GM23338 (cell line): Measurements from ENCODE around the gene TTLL5. TPM values are rescaled to one million over a fixed set of nuclear protein-coding genes. Genes with fewer than 3 reads are reported as not detected.
"Not testable (repeated sequence)": the region's sequence is repeated elsewhere in the genome, so short reads cannot be mapped to it uniquely, and the experiment has no call there.

ENCODE experiments used
- ATAC-seq: fragments of 200-7000 bp; cut with Tn5 transposase; 3 replicates; pipeline ENCODE4 v1.9.1; 2020
- DNase-seq: peaks from one replicate; pipeline ENCODE4 v3.0.0-alpha.2; 2015; ENCODE audit warnings: low spot score
- H2AFZ ChIP-seq: fragments of 200-600 bp; sonication (generic); 2 replicates; pipeline ENCODE4 v1.8.0; 2016; ENCODE audit warnings: antibody characterized with exemption, mild to moderate bottlenecking, moderate library complexity
- H3F3A ChIP-seq: fragments of 200-600 bp; sonication (generic); replicated peaks from 2 replicates; pipeline ENCODE4 v1.8.0; 2017; ENCODE audit warnings: antibody characterized with exemption, mixed run types, low read depth
- H3K27ac ChIP-seq: fragments of 200-600 bp; sonication (generic); 2 replicates; pipeline ENCODE4 v1.6.1; 2016; ENCODE audit warnings: low read depth
- H3K27me3 ChIP-seq: fragments of 200-600 bp; sonication (generic); 2 replicates; pipeline ENCODE4 v1.8.0; 2016; ENCODE audit warnings: mild to moderate bottlenecking, mixed run types, moderate library complexity; ENCODE audit not compliant: insufficient read depth
- H3K36me3 ChIP-seq: fragments of 200-600 bp; sonication (generic); 2 replicates; pipeline ENCODE4 v1.8.0; 2016; ENCODE audit warnings: mild to moderate bottlenecking; ENCODE audit not compliant: insufficient read depth
- H3K4me1 ChIP-seq: fragments of 200-600 bp; sonication (generic); 2 replicates; pipeline ENCODE4 v1.8.0; 2016; ENCODE audit warnings: mild to moderate bottlenecking, moderate library complexity; ENCODE audit not compliant: insufficient read depth
- H3K4me2 ChIP-seq: fragments of 200-600 bp; sonication (generic); 2 replicates; pipeline ENCODE4 v1.7.1; 2017; ENCODE audit warnings: mixed run types
- H3K4me3 ChIP-seq: fragments of 200-600 bp; sonication (generic); 2 replicates; pipeline ENCODE4 v1.6.1; 2016; ENCODE audit warnings: mixed run types
- H3K79me2 ChIP-seq: fragments of 200-600 bp; sonication (generic); replicated peaks from 2 replicates; pipeline ENCODE4 v1.8.0; 2017; ENCODE audit warnings: mild to moderate bottlenecking; ENCODE audit not compliant: insufficient read depth
- H3K9me2 ChIP-seq: fragments of 200-600 bp; sonication (generic); 2 replicates; pipeline ENCODE4 v1.8.0; 2017; ENCODE audit not compliant: insufficient read depth
- H4K20me1 ChIP-seq: fragments of 200-600 bp; sonication (generic); replicated peaks from 2 replicates; pipeline ENCODE4 v1.8.0; 2017; ENCODE audit warnings: mild to moderate bottlenecking; ENCODE audit not compliant: insufficient read depth
- H3K27ac Mint-ChIP-seq: 2 replicates; pipeline ENCODE4 v1.8.0; 2020; ENCODE audit warnings: inconsistent platforms, mild to moderate bottlenecking, moderate library complexity, mixed read lengths
- H3K27me3 Mint-ChIP-seq: 3 replicates; pipeline ENCODE4 v1.8.0; 2022; ENCODE audit warnings: low read depth, mild to moderate bottlenecking, moderate library complexity, mixed read lengths, inconsistent platforms; ENCODE audit not compliant: insufficient read depth, poor library complexity
- H3K36me3 Mint-ChIP-seq: 3 replicates; pipeline ENCODE4 v1.8.0; 2021; ENCODE audit warnings: low read depth, mild to moderate bottlenecking, inconsistent platforms, moderate library complexity, mixed read lengths
- H3K4me1 Mint-ChIP-seq: 3 replicates; pipeline ENCODE4 v1.8.0; 2020; ENCODE audit warnings: mild to moderate bottlenecking, inconsistent platforms, mixed read lengths
- H3K4me3 Mint-ChIP-seq: 3 replicates; pipeline ENCODE4 v1.8.0; 2021; ENCODE audit warnings: moderate library complexity, mild to moderate bottlenecking, inconsistent platforms, mixed read lengths
- H3K9me3 Mint-ChIP-seq: 3 replicates; pipeline ENCODE4 v1.8.0; 2020; ENCODE audit warnings: moderate library complexity, mild to moderate bottlenecking, inconsistent platforms, mixed read lengths
- CTCF ChIP-seq, 2 experiments: fragments of 200-600 bp in 1 of 2; sonication (generic) in 1 of 2; conservative IDR thresholded peaks; 2 replicates each; pipeline versions ENCODE4 v1.5.1 to v1.6.1; 2016 to 2017; ENCODE audit warnings: antibody characterized with exemption in 2 of 2, low read depth in 2 of 2, mild to moderate bottlenecking in 2 of 2, moderate library complexity in 1 of 2
- POLR2AphosphoS5 ChIP-seq: IDR thresholded peaks from 2 replicates; pipeline ENCODE4 v1.6.1; 2016; ENCODE audit warnings: antibody characterized with exemption, low read depth
- polyA plus RNA-seq: library from polyadenylated mRNA; unstranded; fragments of >200 nt; fragmentation: Nextera tagmentation; extraction: Ambion mirVana; gene quantifications from 2 replicates; pipeline ENCODE4 v1.2.1, GENCODE V29; 2016
- total RNA-seq: library from RNA; depleted of rRNA; stranded (reverse); fragments of >200 nt; shearing (Covaris generic); gene quantifications from 2 replicates; pipeline ENCODE4 v1.2.3, GENCODE V29; 2014

Gene TTLL5
- total and polyA plus RNA-seq, 2 experiments from 2014 or later, result 33.5 to 35.4 TPM

DNA sequence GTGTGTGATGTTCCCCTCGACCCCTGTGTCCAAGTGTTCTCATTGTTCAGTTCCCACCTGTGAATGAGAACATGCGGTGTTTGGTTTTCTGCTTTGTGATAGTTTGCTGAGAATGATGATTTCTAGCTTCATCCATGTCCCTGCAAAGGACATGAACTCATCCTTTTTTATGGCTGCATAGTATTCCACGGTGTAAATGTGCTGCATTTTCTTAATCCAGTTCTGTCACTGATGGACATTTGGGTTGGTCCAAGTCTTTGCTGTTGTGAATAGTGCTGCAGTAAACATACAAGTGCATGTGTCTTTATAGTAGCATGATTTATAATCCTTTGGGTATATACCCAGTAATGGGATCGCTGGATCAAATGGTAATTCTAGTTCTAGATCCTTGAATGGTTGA, 259.4 kb downstream of the TTLL5 start:
- H3K79me2 ChIP-seq, DNase-seq, H3K27ac ChIP-seq, H3K27me3 ChIP-seq, H3K27ac Mint-ChIP-seq, H3K36me3 ChIP-seq, H3F3A ChIP-seq, H2AFZ ChIP-seq, H4K20me1 ChIP-seq, H3K4me2 ChIP-seq, H3K4me3 Mint-ChIP-seq, H3K4me3 ChIP-seq, H3K9me2 ChIP-seq, ATAC-seq, H3K27me3 Mint-ChIP-seq: not testable (repeated sequence)
- Mint-ChIP-seq H3K36me3 (peaks cover 20% of the 10 kb centered on the region), H3K4me1 (peaks cover 18% of the 10 kb centered on the region), H3K9me3 (peaks cover 13% of the 10 kb centered on the region; the same call in 2 of the 3 replicates)
- H3K4me1 ChIP-seq, result 0 out of 2 replicates have a peak, but pooled peaks cover 12% of the 10 kb centered on the region

DNA sequence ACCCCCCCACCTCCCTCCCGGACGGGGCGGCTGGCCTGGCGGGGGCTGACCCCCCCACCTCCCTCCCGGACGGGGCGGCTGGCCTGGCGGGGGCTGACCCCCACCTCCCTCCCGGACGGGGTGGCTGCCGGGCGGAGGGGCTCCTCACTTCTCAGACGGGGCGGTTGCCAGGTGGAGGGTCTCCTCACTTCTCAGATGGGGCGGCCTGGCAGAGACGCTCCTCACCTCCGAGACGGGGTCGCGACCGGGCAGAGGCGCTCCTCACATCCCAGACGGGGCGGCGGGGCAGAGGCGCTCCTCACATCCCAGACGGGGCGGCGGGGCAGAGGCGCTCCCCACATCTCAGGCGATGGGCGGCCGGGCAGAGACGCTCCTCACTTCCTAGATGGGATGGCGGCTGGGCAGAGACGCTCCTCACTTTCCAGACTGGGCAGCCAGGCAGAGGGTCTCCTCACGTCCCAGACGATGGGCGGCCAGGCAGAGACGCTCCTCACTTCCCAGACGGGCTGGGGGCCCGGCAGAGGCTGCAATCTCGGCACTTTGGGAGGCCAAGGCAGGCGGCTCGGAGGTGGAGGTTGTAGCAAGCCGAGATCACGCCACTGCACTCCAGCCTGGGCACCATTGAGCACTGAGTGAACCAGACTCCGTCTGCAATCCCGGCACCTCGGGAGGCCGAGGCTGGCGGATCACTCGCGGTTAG, 264.2 kb downstream of the TTLL5 start:
- not testable (repeated sequence) for H3K4me3 ChIP-seq, H3K27ac Mint-ChIP-seq, ATAC-seq, H3K27me3 Mint-ChIP-seq, H3F3A ChIP-seq, H3K4me1 ChIP-seq, H3K36me3 ChIP-seq, H3K4me3 Mint-ChIP-seq, H3K79me2 ChIP-seq, H3K9me2 ChIP-seq, H4K20me1 ChIP-seq, H3K4me1 Mint-ChIP-seq, H3K4me2 ChIP-seq, DNase-seq, H3K27ac ChIP-seq, H3K27me3 ChIP-seq, H2AFZ ChIP-seq
- H3K36me3 Mint-ChIP-seq, result peaks cover 18% of the 10 kb centered on the region
- peaks cover 14% of the 10 kb centered on the region; the same call in 2 of the 3 replicates for H3K9me3 Mint-ChIP-seq

DNA sequence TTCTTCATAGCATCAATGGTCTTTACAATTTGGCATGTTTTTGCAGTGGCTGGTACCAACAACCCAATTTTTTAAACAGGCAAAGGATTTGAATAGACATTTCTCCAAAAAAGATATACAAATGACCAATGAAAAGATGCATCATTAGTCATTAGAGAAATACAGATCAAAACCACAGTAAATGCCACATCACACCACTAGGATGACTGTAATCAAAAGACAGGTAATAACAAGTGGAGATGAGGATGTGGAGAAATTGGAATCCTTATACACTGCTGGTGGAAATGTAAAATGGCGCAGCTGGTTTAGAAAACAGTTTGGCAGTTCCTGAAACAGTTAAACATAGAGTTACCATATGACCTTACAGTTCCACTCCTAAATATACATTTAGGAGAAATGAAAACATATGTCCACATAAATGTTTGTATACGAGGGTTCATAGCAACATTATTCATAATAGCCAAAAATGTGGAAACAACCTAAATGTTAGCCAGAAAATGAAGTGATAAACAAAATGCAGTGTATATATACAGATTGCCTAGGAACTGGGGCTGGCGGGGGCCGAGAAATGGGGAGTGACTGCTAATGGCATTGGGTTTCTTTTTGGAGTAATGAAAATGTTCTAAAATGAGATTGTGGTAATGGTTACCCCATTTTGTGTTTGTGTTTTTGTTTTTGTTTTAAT, 265.5 kb downstream of the TTLL5 start:
- H3K27ac ChIP-seq, result no peak overlapping the region
- H3K4me1 Mint-ChIP-seq, result peaks cover 5% of the 10 kb centered on the region
- H3K4me2 ChIP-seq, result no peak overlapping the region
- TF ChIP-seq CTCF (conservative IDR thresholded peaks at IDR 0.05; ENCODE audit: low read depth in 2 of 2), result peak in 1 of 2 experiments; percentile 23; a peak in 2 of 4 replicates
- TF ChIP-seq POLR2AphosphoS5, result no peak
- peaks cover 10% of the 10 kb centered on the region for H3K36me3 Mint-ChIP-seq
- no peaks in the 10 kb centered on the region for H3F3A ChIP-seq
- no peak for DNase-seq
- H3K4me3 ChIP-seq, result no peak overlapping the region
- H3K4me1 ChIP-seq, result 0 out of 2 replicates have a peak, but pooled peaks cover 3% of the 10 kb centered on the region
- no peaks in the 10 kb centered on the region; the same call in none of the 2 replicates for H4K20me1 ChIP-seq
- H3K27me3 ChIP-seq, result no peaks in the 10 kb centered on the region
- no peak for ATAC-seq
- H3K27me3 Mint-ChIP-seq, result no peaks in the 10 kb centered on the region
- no peak overlapping the region for H3K4me3 Mint-ChIP-seq
- H3K9me3 Mint-ChIP-seq, result peaks cover 6% of the 10 kb centered on the region; the same call in 1 of the 3 replicates
- H3K36me3 ChIP-seq, result no peaks in the 10 kb centered on the region
- H3K27ac Mint-ChIP-seq, result no peak overlapping the region
- H3K9me2 ChIP-seq, result no peaks in the 10 kb centered on the region
- no peaks in the 10 kb centered on the region for H3K79me2 ChIP-seq
- H2AFZ ChIP-seq, result no peak overlapping the region
